IMR-90 (cell line): Measurements from ENCODE around the gene MEP1B.

Experiments used
- CTCF ChIP-seq: conservative IDR thresholded peaks from 2 replicates; pipeline ENCODE4 v1.5.1; 2012; ENCODE audit warnings: mild to moderate bottlenecking, low read depth, low read length, improper control_type of control experiment
- MAFK ChIP-seq: IDR thresholded peaks from 2 replicates; pipeline ENCODE4 v1.6.1; 2012; ENCODE audit warnings: low read depth, low read length, improper control_type of control experiment
- NFE2L2 ChIP-seq: fragments of 150-350 bp; IDR thresholded peaks from 2 replicates; pipeline ENCODE4 v1.6.1; 2016; ENCODE audit warnings: low read depth, mild to moderate bottlenecking, low read length

DNA sequence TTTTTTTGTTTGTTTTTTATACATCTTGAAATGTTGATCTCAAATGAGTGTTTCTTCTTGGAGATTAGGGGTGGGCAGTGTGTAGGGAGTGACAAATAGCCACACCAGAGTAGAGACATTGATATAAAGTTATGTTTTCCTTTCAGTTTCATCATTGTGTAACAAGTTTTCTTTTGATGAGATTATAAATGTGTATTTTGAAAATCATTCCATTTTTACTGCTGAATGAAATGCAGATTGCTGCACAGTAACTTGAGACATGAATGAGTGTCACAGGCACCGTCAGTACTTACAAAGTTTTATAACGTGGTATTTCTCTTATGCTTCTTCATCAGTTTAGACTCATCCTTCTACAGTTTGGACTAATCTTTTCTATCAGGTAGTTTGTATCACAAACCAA lies 370 bp downstream of the MEP1B start:
- TF ChIP-seq CTCF (no peak), NFE2L2 (no peak), MAFK (no peak)
